ENCODE results near the gene EP400. TPM values are rescaled to one million over a fixed set of nuclear protein-coding genes. Genes with fewer than 3 reads are reported as not detected.

The EP400 gene, protein sequence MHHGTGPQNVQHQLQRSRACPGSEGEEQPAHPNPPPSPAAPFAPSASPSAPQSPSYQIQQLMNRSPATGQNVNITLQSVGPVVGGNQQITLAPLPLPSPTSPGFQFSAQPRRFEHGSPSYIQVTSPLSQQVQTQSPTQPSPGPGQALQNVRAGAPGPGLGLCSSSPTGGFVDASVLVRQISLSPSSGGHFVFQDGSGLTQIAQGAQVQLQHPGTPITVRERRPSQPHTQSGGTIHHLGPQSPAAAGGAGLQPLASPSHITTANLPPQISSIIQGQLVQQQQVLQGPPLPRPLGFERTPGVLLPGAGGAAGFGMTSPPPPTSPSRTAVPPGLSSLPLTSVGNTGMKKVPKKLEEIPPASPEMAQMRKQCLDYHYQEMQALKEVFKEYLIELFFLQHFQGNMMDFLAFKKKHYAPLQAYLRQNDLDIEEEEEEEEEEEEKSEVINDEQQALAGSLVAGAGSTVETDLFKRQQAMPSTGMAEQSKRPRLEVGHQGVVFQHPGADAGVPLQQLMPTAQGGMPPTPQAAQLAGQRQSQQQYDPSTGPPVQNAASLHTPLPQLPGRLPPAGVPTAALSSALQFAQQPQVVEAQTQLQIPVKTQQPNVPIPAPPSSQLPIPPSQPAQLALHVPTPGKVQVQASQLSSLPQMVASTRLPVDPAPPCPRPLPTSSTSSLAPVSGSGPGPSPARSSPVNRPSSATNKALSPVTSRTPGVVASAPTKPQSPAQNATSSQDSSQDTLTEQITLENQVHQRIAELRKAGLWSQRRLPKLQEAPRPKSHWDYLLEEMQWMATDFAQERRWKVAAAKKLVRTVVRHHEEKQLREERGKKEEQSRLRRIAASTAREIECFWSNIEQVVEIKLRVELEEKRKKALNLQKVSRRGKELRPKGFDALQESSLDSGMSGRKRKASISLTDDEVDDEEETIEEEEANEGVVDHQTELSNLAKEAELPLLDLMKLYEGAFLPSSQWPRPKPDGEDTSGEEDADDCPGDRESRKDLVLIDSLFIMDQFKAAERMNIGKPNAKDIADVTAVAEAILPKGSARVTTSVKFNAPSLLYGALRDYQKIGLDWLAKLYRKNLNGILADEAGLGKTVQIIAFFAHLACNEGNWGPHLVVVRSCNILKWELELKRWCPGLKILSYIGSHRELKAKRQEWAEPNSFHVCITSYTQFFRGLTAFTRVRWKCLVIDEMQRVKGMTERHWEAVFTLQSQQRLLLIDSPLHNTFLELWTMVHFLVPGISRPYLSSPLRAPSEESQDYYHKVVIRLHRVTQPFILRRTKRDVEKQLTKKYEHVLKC (N-terminal part only)
- 1 to 10 TPM in 1 of 3 donors, under 1 TPM in 2; 0.05 to 4.1 (median 0.74) TPM for polyA plus RNA-seq

- DNase-seq, result peak; percentile 93 to 94 (median 93)
- Mint-ChIP-seq H3K4me3 (peak within 1 kb of the TSS; percentile 87 to 93 (median 91)), H3K36me3 (no peaks in the 10 kb centered on the region), H3K9me3 (no peaks in the 10 kb centered on the region), H3K27me3 (ENCODE audit: low read depth in 3 of 3) (peaks cover 4 to 16% (median 5%) of the 10 kb centered on the region in 3 donors), H3K4me1 (peaks cover 39 to 49% of the 10 kb centered on the region in 2 donors), H3K27ac (peak within 1 kb of the TSS; percentile 79 to 95 (median 93))
These were observed at the start of gene EP400 for GRCh38 chr12:131949431-131950181. TSS of gene EP400 (plus strand) at chr12:131949942. CDS start at chr12:131960620, 10,678 bp downstream.

DNA sequence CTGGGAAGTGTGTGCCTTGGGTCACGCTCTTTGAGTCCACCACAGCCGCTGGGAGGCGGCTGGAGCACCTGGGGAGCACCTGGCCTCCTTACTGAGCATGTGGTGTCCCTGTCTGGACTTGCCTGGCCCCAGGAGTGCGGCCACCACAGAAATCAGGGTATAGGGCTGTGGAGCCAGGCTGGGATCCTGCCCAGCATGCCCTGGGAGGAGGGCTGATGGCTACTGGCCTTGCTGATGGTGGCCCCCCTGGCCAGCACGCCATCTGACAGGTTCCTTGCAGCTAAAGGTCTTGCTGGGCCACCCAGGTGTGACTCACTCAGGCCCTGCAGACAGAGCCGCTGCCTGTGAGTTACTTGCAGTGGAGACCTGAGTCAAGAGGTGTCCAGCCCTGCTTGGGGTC is 49.3 kb upstream of the EP400 start:
- no peak overlapping the region for H3K27ac Mint-ChIP-seq
- peaks cover 4 to 38% of the 10 kb centered on the region in 2 donors for H3K4me1 Mint-ChIP-seq
- no peak overlapping the region for H3K4me3 Mint-ChIP-seq
- DNase-seq, result no peak
- peaks cover 0 to 3% (median 0%) of the 10 kb centered on the region in 3 donors for H3K36me3 Mint-ChIP-seq
- H3K9me3 Mint-ChIP-seq, result no peaks in the 10 kb centered on the region
- peaks cover 0 to 4% (median 4%) of the 10 kb centered on the region in 3 donors for H3K27me3 Mint-ChIP-seq (ENCODE audit: low read depth in 3 of 3)

DNA sequence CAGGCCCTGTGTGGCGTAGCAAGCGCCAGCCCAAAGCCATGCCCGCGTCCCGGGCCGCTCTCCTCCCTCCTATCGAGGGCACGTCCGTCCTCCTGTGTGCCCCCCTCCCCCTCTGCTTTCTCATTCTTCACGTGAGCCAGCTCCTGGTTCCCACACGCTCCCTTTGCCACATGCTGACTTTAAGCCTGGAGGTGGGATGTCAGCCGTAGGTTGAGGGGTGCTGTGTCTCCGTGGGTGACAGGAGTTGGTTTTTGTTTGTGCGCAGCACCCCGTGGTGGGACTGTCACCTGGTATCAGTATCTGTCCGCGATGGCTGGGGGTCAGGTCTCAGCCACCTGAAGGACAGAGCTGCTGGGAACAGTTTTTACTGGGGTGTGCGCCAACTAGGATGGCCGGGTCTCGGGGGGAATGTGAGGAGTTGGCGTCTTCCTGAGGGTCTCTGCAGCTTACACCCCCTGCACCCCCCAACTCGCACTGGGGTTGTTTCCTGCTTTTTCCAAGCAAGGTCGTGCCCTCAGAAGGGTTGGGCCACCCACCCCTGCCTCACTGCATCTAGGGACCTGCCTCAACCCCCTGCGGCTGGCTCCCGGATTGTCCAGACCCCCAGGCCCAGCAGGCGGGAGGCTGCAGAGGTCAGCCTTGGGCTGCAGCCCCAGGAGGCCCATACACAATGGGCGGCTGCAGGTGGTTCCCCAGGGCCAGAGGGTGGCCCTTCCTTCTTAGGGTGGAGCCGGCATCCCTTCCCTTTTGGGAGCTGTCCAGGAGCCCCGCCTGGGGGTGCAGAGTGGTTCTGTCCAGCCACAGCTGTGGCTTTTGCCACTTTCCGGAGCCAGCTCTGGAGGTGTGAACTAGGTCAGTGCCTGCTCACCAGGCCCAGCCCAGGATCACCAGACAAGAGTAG is 48.1 kb upstream of the EP400 start:
- no peak for DNase-seq
- H3K4me1 Mint-ChIP-seq, result peaks cover 0 to 35% of the 10 kb centered on the region in 2 donors
- no peaks in the 10 kb centered on the region for H3K9me3 Mint-ChIP-seq
- H3K27ac Mint-ChIP-seq, result no peak overlapping the region
- H3K36me3 Mint-ChIP-seq, result peaks cover 0 to 3% (median 0%) of the 10 kb centered on the region in 3 donors
- no peak overlapping the region for H3K4me3 Mint-ChIP-seq
- H3K27me3 Mint-ChIP-seq (ENCODE audit: low read depth in 3 of 3), result peaks cover 0 to 4% (median 2%) of the 10 kb centered on the region in 3 donors

DNA sequence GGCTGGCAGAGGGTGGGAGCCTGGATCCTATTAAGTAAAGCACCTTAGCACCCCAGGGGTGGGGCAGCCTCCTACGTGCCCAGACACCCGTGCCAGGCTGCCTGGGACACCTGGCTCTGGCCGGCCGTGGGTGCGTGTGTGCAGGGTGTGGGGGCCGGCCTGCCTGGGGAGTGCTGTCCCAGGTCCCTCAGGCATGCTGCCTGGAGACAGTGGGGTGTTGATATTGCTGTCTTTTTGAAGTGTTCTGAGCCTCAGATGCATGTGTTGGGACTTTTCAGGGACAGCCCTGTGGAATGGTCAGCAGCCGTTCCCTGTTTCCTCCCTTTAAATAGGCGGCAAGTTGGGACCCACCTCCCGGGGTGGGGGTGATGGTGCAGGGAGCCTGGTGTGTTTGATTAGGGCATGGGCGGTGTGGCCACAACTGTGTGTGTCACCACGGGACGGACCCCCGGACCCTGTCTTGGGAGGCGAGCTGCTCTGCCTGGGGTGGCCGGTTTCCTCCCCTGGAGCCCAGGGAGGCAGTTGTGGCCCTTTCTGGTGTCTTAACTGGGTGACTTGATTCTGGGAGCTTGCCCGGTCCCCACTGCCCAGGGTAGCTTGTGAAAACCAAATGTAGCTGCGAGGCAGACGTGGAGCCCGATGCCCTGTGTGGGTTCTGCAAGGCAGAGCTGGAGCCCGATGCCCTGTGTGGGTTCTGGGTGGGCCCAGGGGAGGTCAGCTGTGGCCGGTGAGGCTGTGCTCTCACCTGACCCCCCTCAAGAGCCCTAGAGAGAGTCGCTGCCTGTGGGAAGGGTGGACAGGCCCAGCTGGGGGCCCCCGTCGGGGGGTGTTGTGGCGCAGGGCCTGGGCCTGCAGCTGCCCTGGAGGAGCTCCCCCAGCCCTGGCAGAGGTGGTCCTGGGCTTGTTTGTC is 47.2 kb upstream of the EP400 start:
- peaks cover 0 to 3% (median 0%) of the 10 kb centered on the region in 3 donors for H3K36me3 Mint-ChIP-seq
- H3K9me3 Mint-ChIP-seq, result no peaks in the 10 kb centered on the region
- no peak overlapping the region for H3K27ac Mint-ChIP-seq
- no peak for DNase-seq
- no peak overlapping the region for H3K4me3 Mint-ChIP-seq
- peaks cover 0 to 28% of the 10 kb centered on the region in 2 donors for H3K4me1 Mint-ChIP-seq
- H3K27me3 Mint-ChIP-seq (ENCODE audit: low read depth in 3 of 3), result peaks cover 0 to 2% (median 1%) of the 10 kb centered on the region in 3 donors

DNA sequence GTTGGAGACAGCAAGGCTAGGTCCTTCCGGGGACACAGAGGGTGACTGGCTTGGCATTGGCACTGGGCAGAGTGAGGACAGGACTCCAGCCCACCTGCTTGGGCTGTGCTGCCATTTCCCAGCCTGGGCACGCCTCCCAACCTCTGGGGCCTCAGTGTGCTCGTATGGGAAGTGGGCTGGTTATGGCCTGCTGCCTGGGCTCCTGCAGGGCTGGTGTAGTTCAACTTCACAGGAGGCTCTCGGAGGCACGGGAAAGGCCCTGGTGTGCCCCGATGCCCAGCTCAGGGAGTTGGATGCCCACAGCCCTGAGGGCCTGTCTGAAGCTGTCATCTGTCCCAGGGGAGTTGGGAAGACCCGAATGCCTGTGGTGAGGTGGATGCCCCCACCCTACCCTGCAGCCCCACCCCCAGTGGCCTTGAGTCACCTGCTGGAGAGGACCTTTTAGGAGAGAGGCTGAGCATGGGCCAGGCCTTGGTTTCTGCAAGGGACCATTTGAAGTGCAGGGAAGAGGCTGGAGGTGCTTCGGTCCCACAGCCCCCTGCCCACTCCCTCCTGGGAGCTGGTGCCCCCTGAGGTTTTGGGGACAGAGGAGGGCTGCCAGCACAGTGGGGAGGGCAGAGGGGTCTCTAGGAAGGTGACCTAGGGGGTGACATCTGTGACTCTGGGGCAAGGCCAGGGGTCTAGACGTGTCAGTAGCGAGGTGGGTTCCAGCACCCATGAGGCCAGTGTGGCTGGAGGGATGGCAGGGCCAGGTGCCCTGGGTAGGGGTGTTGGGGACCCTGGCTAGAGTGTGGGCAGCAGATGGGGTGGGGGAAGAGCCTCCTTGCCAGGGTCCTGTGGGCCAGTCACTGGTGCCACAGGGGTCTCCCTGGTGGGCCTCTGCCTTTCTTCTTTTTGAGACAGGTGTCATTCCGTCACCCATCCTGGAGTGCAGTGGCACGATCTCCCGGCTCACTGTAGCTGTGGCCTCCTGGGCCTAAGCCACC is 46.2 kb upstream of the EP400 start:
- H3K27ac Mint-ChIP-seq, result peak overlapping the region in 1 of 6 donors; percentile 50
- no peak for DNase-seq

GRCh38 chr12:131904346-131904745 is 45.4 kb upstream of the EP400 start:
- no peak for DNase-seq
- Mint-ChIP-seq H3K27ac (no peak overlapping the region), H3K4me1 (peaks cover 0 to 23% of the 10 kb centered on the region in 2 donors), H3K36me3 (peaks cover 0 to 3% (median 0%) of the 10 kb centered on the region in 3 donors), H3K9me3 (no peaks in the 10 kb centered on the region), H3K27me3 (ENCODE audit: low read depth in 3 of 3) (peaks cover 0 to 2% (median 1%) of the 10 kb centered on the region in 3 donors), H3K4me3 (no peak overlapping the region)

More for the DNA sequence above, 46.2 kb upstream of the EP400 start:
- H3K9me3 Mint-ChIP-seq, result no peaks in the 10 kb centered on the region
- H3K27me3 Mint-ChIP-seq (ENCODE audit: low read depth in 3 of 3), result peaks cover 0 to 2% (median 1%) of the 10 kb centered on the region in 3 donors
- H3K4me3 Mint-ChIP-seq, result no peak overlapping the region
- H3K36me3 Mint-ChIP-seq, result peaks cover 0 to 3% (median 0%) of the 10 kb centered on the region in 3 donors
- H3K4me1 Mint-ChIP-seq, result peaks cover 0 to 23% of the 10 kb centered on the region in 2 donors

DNA sequence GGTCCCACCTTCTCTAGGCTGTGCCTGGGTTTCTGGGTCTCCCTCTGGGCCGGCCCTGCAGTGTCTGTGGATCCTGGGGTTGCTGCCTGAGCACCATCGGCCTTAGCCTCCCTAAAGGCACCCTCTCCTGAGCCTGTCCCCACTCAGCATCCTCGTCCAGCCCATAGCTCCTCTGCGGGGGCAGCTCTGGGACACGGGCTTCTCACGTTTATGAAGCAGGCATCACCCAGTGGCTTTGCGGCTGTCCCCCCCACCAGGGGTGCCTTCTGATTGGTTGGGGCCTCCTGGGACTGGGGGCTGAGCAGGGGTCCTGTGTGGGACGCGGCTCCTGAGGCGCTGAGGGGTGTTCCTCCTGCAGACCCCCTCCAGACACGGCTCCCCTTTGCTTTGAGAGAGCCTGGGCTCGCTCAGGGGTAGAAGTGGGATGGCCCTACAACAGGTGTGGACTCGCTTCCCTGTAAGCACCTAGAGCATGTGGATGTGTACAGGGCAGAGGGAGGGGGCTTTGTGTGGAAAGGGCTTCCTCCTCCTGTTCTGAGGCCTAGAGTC is 44.6 kb upstream of the EP400 start:
- H3K4me1 Mint-ChIP-seq, result peaks cover 0 to 22% of the 10 kb centered on the region in 2 donors
- peak overlapping the region in 1 of 6 donors; percentile 46 for H3K27ac Mint-ChIP-seq
- no peak overlapping the region for H3K4me3 Mint-ChIP-seq
- H3K9me3 Mint-ChIP-seq, result no peaks in the 10 kb centered on the region
- peaks cover 0 to under 1% (median 0%) of the 10 kb centered on the region in 3 donors for H3K36me3 Mint-ChIP-seq
- DNase-seq, result no peak
- peaks cover 0 to 3% (median 2%) of the 10 kb centered on the region in 3 donors for H3K27me3 Mint-ChIP-seq (ENCODE audit: low read depth in 3 of 3)

DNA sequence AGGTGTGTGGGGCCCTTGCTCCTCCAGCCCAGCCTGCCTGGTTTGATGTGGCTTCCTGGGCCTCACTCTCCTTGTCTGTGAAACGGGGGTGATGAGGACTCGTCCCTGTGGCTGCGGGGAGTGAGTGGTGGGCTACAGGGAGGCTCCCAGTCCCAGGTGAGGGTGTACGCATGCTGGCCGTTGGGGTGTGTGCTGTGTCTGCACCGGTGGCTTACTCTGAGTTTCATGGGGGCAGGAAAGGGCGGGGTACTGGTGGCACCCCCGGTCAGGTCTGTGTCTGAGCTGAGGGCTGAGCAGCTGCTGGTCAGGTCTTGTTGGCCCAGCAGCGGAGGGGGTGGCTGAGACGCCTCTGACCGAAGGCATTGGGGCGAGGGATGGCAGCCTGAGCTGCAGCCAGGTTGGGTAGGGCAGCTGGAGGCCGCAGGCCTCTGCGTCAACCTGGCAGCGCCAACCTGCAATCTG is 44.1 kb upstream of the EP400 start:
- Mint-ChIP-seq H3K27me3 (ENCODE audit: low read depth in 3 of 3) (peaks cover 0 to 3% (median 2%) of the 10 kb centered on the region in 3 donors), H3K9me3 (no peaks in the 10 kb centered on the region), H3K36me3 (no peaks in the 10 kb centered on the region), H3K4me1 (peaks cover 0 to 21% of the 10 kb centered on the region in 2 donors), H3K4me3 (no peak overlapping the region), H3K27ac (peak overlapping the region in 2 of 6 donors; percentile 40 to 46)
- no peak for DNase-seq

DNA sequence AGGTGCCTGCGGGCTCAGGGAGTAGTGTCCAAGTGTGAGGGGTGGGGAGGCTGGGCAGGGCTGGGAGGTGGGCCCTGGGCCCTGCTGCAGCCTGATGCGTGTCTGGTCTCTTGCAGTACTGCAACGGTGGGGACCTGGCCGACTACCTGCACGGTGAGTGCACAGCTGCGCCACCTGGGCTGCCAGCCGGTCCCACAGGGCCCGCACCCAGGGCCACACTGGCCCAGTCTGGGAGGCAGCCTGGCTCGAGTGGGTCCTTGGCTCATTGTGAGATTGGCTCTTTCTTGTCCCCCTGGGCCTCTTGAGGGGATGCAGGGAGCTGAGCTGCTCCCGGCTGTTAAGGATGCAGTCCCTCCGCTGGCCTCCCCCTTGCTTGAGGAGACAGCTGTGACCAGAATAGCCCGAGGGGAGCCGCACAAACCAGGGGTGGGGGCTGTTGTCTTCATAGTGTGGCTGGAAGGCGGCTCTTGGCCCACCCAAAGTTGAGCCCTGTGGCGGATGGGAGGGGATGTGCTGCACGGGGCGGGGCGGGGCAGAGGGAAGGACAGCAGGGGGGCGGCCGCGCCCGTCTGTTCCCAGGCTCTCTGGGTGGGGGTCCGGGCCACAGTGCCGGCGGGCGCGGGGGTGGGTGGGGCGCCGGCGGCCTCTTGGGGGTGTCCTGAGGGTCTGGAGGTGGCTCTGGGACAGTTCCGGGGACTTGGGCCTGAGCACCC is 42.2 kb upstream of the EP400 start:
- Mint-ChIP-seq H3K36me3 (no peaks in the 10 kb centered on the region), H3K4me1 (peaks cover 0 to 10% of the 10 kb centered on the region in 2 donors), H3K27ac (no peak overlapping the region), H3K27me3 (ENCODE audit: low read depth in 3 of 3) (peaks cover 2 to 7% (median 2%) of the 10 kb centered on the region in 3 donors), H3K9me3 (no peaks in the 10 kb centered on the region), H3K4me3 (no peak overlapping the region)
- DNase-seq, result no peak

Data from immature natural killer cell (primary cell).